SK-N-SH (cell line): ENCODE measurements around the gene PARD3B. TPM values are rescaled to one million over a fixed set of nuclear protein-coding genes. Genes with fewer than 3 reads are reported as not detected.

Source experiments
- CTCF ChIA-PET: fragments of 300-600, 350-600 bp; formaldehyde crosslinking; extraction: SDS; loops from one replicate; lab custom pipeline; 2021; lab: Yijun Ruan, JAX
- POLR2A ChIA-PET: fragments of 350-600 bp; sonication (Branson Sonifier 250); formaldehyde crosslinking; extraction: SDS; loops from one replicate; lab custom pipeline; 2020; ENCODE audit warnings: antibody characterized with exemption, inconsistent platforms; lab: Yijun Ruan, JAX
- DNase-seq: peaks from one replicate; pipeline ENCODE4 v3.0.0; 2012
- H2AFZ ChIP-seq: fragments of 200-600 bp; sonication (generic); 2 replicates; pipeline ENCODE4 v1.8.1; 2016; ENCODE audit warnings: antibody characterized with exemption, mild to moderate bottlenecking, low read depth
- H3F3A ChIP-seq: fragments of 200-600 bp; sonication (generic); replicated peaks from 2 replicates; pipeline ENCODE3; 2016; ENCODE audit warnings: antibody characterized with exemption, mild to moderate bottlenecking; ENCODE audit not compliant: insufficient read depth
- H3K27ac ChIP-seq, 2 experiments: fragments of 200-500 bp in 1 of 2; fragments of 200-600 bp in 1 of 2; sonication (Bioruptor generic) in 1 of 2; sonication (generic), shearing (Covaris generic) in 1 of 2; 2 replicates each; pipeline versions ENCODE4 v1.5.1 to v1.6.1; 2014 to 2016; ENCODE audit warnings: low read depth in 2 of 2, inconsistent platforms in 1 of 2, low read length in 1 of 2, mild to moderate bottlenecking in 1 of 2, mixed read lengths in 1 of 2
- H3K27me3 ChIP-seq: fragments of 200-600 bp; sonication (generic), shearing (Covaris generic); 2 replicates; pipeline ENCODE4 v1.6.1; 2016; ENCODE audit warnings: mixed run types; ENCODE audit not compliant: insufficient read depth
- H3K36me3 ChIP-seq, 2 experiments: fragments of 200-500 bp in 1 of 2; fragments of 200-600 bp in 1 of 2; sonication (Bioruptor generic) in 1 of 2; sonication (generic) in 1 of 2; replicated peaks in 1 of 2; 2 replicates each; pipeline versions ENCODE3 to v1.5.1; 2014 to 2016; ENCODE audit warnings: low read length in 1 of 2, mild to moderate bottlenecking in 1 of 2; ENCODE audit not compliant: insufficient read depth in 2 of 2, control insufficient read depth in 1 of 2
- H3K4me1 ChIP-seq, 2 experiments: fragments of 200-500 bp in 1 of 2; fragments of 200-600 bp in 1 of 2; sonication (Bioruptor generic) in 1 of 2; sonication (generic), shearing (Covaris generic) in 1 of 2; 2 replicates each; pipeline versions ENCODE4 v1.5.1 to v1.6.1; 2014 to 2016; ENCODE audit warnings: low read depth in 1 of 2, low read length in 1 of 2, mixed run types in 1 of 2; ENCODE audit not compliant: insufficient read depth in 2 of 2, control insufficient read depth in 1 of 2
- H3K4me2 ChIP-seq: fragments of 200-600 bp; sonication (generic), shearing (Covaris generic); 2 replicates; pipeline ENCODE4 v1.6.1; 2017; ENCODE audit warnings: mixed run types
- H3K4me3 ChIP-seq, 2 experiments: fragments of 200-500 bp in 1 of 2; fragments of 200-600 bp in 1 of 2; sonication (Bioruptor generic) in 1 of 2; sonication (generic), shearing (Covaris generic) in 1 of 2; 2 replicates each; pipeline versions ENCODE4 v1.5.1 to v1.8.1; 2014 to 2016; ENCODE audit warnings: low read depth in 2 of 2, inconsistent platforms in 1 of 2, low read length in 1 of 2, mild to moderate bottlenecking in 1 of 2, mixed read lengths in 1 of 2, moderate library complexity in 1 of 2
- H3K79me2 ChIP-seq: fragments of 200-600 bp; sonication (generic); 2 replicates; pipeline ENCODE4 v1.8.1; 2017; ENCODE audit warnings: mild to moderate bottlenecking; ENCODE audit not compliant: insufficient read depth
- H3K9ac ChIP-seq: fragments of 200-600 bp; sonication (generic); 2 replicates; pipeline ENCODE4 v1.6.1; 2017; ENCODE audit warnings: mixed run types
- H3K9me2 ChIP-seq: fragments of 200-600 bp; sonication (generic); 2 replicates; pipeline ENCODE4 v1.6.1; 2017; ENCODE audit warnings: mixed run types
- H3K9me3 ChIP-seq: fragments of 200-600 bp; sonication (generic); 2 replicates; pipeline ENCODE4 v1.6.1; 2017; ENCODE audit warnings: mixed run types, mild to moderate bottlenecking, moderate library complexity
- H4K20me1 ChIP-seq: fragments of 200-600 bp; sonication (generic); 2 replicates; pipeline ENCODE4 v1.6.1; 2017; ENCODE audit warnings: mild to moderate bottlenecking, mixed run types; ENCODE audit not compliant: insufficient read depth
- CHD2 ChIP-seq: fragments of 150-350 bp; IDR thresholded peaks from 2 replicates; pipeline ENCODE4 v1.6.1; 2018; ENCODE audit warnings: low read length; ENCODE audit not compliant: partially characterized antibody
- ELF1 ChIP-seq: IDR thresholded peaks from 2 replicates; pipeline ENCODE4 v1.4.0; 2012
- EZH2phosphoT487 ChIP-seq: fragments of 200-600 bp; sonication (generic); IDR thresholded peaks from 2 replicates; pipeline ENCODE4 v1.6.1; 2017; ENCODE audit warnings: low read depth, mixed run types, mild to moderate bottlenecking, antibody characterized with exemption, moderate library complexity, borderline replicate concordance
- FOSL2 ChIP-seq: IDR thresholded peaks from 2 replicates; pipeline ENCODE4 v1.4.0; 2012; ENCODE audit warnings: low read depth, mild to moderate bottlenecking, moderate library complexity, borderline replicate concordance
- FOXJ3 ChIP-seq: sonication (generic); formaldehyde crosslinking; IDR thresholded peaks from 2 replicates; pipeline ENCODE4 v1.5.1; 2020; ENCODE audit warnings: mild to moderate bottlenecking, missing genetic modification reagents
- FOXM1 ChIP-seq: IDR thresholded peaks from 2 replicates; pipeline ENCODE4 v1.4.0; 2012; ENCODE audit warnings: low read depth, mild to moderate bottlenecking
- GABPA ChIP-seq: IDR thresholded peaks from 2 replicates; pipeline ENCODE4 v1.4.0; 2012; ENCODE audit warnings: low read depth, mild to moderate bottlenecking
- GATA2 ChIP-seq: sonication (generic); formaldehyde crosslinking; IDR thresholded peaks from 2 replicates; pipeline ENCODE4 v1.5.0; 2020; ENCODE audit warnings: mild to moderate bottlenecking, missing genetic modification reagents
- IRF3 ChIP-seq: fragments of 150-350 bp; IDR thresholded peaks from 2 replicates; pipeline ENCODE4 v1.6.1; 2016; ENCODE audit warnings: mild to moderate bottlenecking, low read depth, low read length
- JUND ChIP-seq: IDR thresholded peaks from 2 replicates; pipeline ENCODE4 v1.4.0; 2012
- MXI1 ChIP-seq: IDR thresholded peaks from 2 replicates; pipeline ENCODE4 v1.6.1; 2012; ENCODE audit warnings: mild to moderate bottlenecking, low read depth, low read length, improper control_type of control experiment
- NRF1 ChIP-seq: IDR thresholded peaks from 2 replicates; pipeline ENCODE4 v1.6.1; 2012; ENCODE audit warnings: low read depth, mild to moderate bottlenecking, low read length
- POLR2AphosphoS5 ChIP-seq: IDR thresholded peaks from 2 replicates; pipeline ENCODE4 v1.6.1; 2012; ENCODE audit warnings: low read depth, low read length
- RAD21 ChIP-seq: IDR thresholded peaks from 2 replicates; pipeline ENCODE4 v1.6.1; 2012; ENCODE audit warnings: mild to moderate bottlenecking, low read length
- RCOR1 ChIP-seq: fragments of 150-350 bp; IDR thresholded peaks from 2 replicates; pipeline ENCODE4 v1.6.1; 2017; ENCODE audit warnings: antibody characterized with exemption, low read length
- REST ChIP-seq: IDR thresholded peaks from 2 replicates; pipeline ENCODE4 v1.6.1; 2012; ENCODE audit warnings: mild to moderate bottlenecking, low read depth, low read length, moderate library complexity
- SMC3 ChIP-seq: IDR thresholded peaks from 2 replicates; pipeline ENCODE4 v1.6.1; 2012; ENCODE audit warnings: low read depth, low read length, improper control_type of control experiment
- TAF1 ChIP-seq: IDR thresholded peaks from 2 replicates; pipeline ENCODE4 v1.6.1; 2012; ENCODE audit warnings: low read depth, mild to moderate bottlenecking, low read length, moderate library complexity, borderline replicate concordance
- USF2 ChIP-seq: fragments of 150-350 bp; IDR thresholded peaks from 2 replicates; pipeline ENCODE4 v1.6.1; 2017; ENCODE audit warnings: antibody characterized with exemption, low read length, low read depth, borderline replicate concordance
- WGBS: methylation state at CpG from one replicate; pipeline ENCODE4 v1.1.6; 2017; ENCODE audit warnings: low lambda C conversion rate; 5-methylcytosine and 5-hydroxymethylcytosine counted together
- polyA plus RNA-seq, 3 experiments: library from polyadenylated mRNA; depleted of rRNA; stranded (reverse); fragments of >200 nt; gene quantifications; 2 replicates each; pipeline ENCODE4 v1.2.3, GENCODE V29; 2012

The PARD3B gene
- polyA plus RNA-seq, 1 of the 3 experiments (the other 2 are of a cell fraction) = 0.87 TPM

- Histone ChIP-seq H3K9ac (no peak overlapping the region), H3K27ac (no peak overlapping the region), H4K20me1 (no peaks in the 10 kb centered on the region), H3K9me2 (no peaks in the 10 kb centered on the region), H3K9me3 (no peaks in the 10 kb centered on the region), H3K4me1 (no peaks in the 10 kb centered on the region), H3F3A (no peaks in the 10 kb centered on the region), H2AFZ (no peak overlapping the region), H3K79me2 (no peaks in the 10 kb centered on the region), H3K36me3 (no peaks in the 10 kb centered on the region), H3K27me3 (no peaks in the 10 kb centered on the region), H3K4me3 (no peak overlapping the region), H3K4me2 (no peak overlapping the region)
- DNase-seq = no peak
- 100% methylated on average over 1 of the region's 1 CpG for WGBS
- TF ChIP-seq EZH2phosphoT487 = no peak
- TF ChIP-seq CHD2 = no peak
- TF ChIP-seq RCOR1 = no peak
- no peak for TF ChIP-seq JUND
- TF ChIP-seq REST = no peak
- TF ChIP-seq FOXJ3 = no peak
- no peak for TF ChIP-seq TAF1
- TF ChIP-seq ELF1 = no peak
- TF ChIP-seq RAD21 = no peak
- no peak for TF ChIP-seq MXI1
- TF ChIP-seq NRF1 = no peak
- no peak for TF ChIP-seq FOSL2
- no peak for TF ChIP-seq POLR2AphosphoS5
- TF ChIP-seq GABPA = no peak
- no peak for TF ChIP-seq GATA2 (CRISPR knock-in tag)
- no peak for TF ChIP-seq USF2
- no peak for TF ChIP-seq SMC3
- TF ChIP-seq IRF3 = no peak
- TF ChIP-seq FOXM1 = no peak
- POLR2A ChIA-PET = no interaction called here
- CTCF ChIA-PET = interaction anchor here (0.6 to 1.0 kb wide), 4 partner anchors 9 to 691 kb away, joined by 3 read pairs; no protein-coding TSS in a partner anchor
Measured at GRCh38 chr2:204654669-204655068, 109.4 kb downstream of the PARD3B start.
